Stimulated activated CD8-positive, alpha-beta memory T cell treated with anti-CD3 and anti-CD28 coated beads, Interleukin-7, amount 100 ng/mL, for 4 hours (primary cell): ENCODE data around the gene POC5.
"Not testable (repeated sequence)": the region's sequence is repeated elsewhere in the genome, so short reads cannot be mapped to it uniquely, and the experiment has no call there.

Experiments used
- DNase-seq, 2 donors: peaks; one replicate each; pipeline ENCODE4 v3.0.0-alpha.2; 2020; ENCODE audit warnings: low read depth in 2 of 2

The POC5 gene

GRCh38 chr5:75717082-75717922 lies at the start of gene POC5:
Gene POC5 (minus strand): TSS chr5:75717437. CDS start chr5:75712937, 4,500 bp downstream.
- peak; percentile 95 to 97 for DNase-seq

GRCh38 chr5:75758116-75758515 lies 40.9 kb upstream of the POC5 start:
- no peak for DNase-seq

- no peak for DNase-seq
Measured at GRCh38 chr5:75756981-75757380, 39.7 kb upstream of the POC5 start.

- no peak for DNase-seq
Measured at GRCh38 chr5:75756211-75756610, 39.0 kb upstream of the POC5 start.

DNA sequence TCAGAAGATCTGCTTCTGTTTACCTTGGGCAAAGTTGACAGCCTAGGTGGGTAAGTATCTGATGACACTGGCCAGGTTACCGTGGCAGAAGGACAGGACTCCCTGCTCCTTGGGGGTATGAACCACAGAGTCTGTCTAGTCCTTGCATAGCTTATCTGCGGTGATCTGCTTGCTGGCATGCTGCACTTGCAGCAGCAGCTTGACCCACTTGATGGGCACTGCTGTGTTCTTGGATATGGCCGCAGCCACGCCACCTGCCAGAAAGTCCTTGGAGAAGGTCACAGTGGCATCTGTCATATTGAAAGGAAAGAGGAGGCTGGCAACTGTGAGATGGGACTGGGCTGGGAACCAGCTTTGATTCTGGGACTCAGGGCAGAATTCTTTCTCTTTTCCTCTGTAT lies 35.9 kb upstream of the POC5 start:
- DNase-seq: no peak

DNA sequence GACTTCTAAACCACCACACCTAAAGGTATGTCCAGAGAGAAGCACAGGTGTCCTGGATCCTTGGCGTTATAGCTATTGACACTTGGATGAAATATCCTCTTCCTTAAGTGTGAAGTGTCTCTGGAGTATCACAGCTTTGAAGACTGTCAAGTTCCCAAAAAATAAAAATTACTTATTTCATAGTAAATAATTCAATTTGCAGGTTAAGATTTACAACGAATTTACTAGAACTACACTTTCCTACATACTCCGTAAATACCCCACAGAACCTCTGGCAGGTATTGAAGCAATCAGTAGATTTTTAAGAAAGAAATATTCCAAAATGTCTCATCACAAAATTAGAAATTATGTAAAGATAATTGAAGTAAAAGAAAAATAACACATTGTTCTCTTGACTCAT lies 27.1 kb upstream of the POC5 start:
- DNase-seq: no peak

DNA sequence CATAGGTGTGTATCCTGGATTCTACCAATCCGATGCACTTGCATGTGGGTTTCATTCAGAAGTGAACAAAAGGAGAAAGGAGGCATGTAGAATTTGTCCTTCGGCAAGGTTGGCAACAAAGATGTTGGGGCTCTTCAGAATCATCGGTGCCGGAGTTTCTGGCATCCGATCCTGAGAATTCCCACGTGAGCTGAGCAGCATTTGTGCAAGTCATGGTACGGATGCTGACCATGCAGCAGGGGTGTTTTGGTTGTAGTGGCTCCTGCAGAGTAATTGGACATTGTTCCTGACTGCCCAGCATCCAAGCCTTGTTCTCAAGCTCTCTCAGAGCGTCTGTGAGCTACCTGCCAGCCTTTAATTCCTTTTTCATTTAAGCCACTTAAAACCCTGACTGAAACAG lies 19.0 kb upstream of the POC5 start:
- no peak for DNase-seq

GRCh38 chr5:75734913-75735789 lies 17.9 kb upstream of the POC5 start:
- no peak for DNase-seq

- no peak for DNase-seq
Measured at GRCh38 chr5:75733767-75734166, 16.5 kb upstream of the POC5 start.

- DNase-seq: not testable (repeated sequence)
Measured at GRCh38 chr5:75731515-75731914, 14.3 kb upstream of the POC5 start.

- no peak for DNase-seq
Measured at GRCh38 chr5:75729321-75729720, 12.1 kb upstream of the POC5 start.

- no peak for DNase-seq
Measured at GRCh38 chr5:75727931-75728330, 10.7 kb upstream of the POC5 start.

DNA sequence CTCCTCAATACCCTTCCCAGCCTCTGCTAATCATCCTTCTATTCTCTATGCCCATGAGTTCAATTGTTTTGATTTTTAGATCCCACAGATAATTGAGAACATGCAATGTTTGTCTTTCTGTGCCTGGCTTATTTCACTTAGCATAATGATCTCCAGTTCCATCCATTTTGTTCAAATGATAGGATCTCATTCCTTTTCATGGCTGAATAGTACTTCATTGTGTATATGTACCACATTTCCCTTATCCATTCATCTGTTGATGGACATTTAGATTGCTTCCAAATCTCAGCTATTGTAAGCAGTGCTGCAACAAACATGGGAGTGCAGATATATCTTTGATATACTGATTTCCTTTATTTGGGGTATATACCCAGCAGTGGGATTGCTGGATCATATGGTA lies 9.0 kb upstream of the POC5 start:
- DNase-seq: not testable (repeated sequence)

DNA sequence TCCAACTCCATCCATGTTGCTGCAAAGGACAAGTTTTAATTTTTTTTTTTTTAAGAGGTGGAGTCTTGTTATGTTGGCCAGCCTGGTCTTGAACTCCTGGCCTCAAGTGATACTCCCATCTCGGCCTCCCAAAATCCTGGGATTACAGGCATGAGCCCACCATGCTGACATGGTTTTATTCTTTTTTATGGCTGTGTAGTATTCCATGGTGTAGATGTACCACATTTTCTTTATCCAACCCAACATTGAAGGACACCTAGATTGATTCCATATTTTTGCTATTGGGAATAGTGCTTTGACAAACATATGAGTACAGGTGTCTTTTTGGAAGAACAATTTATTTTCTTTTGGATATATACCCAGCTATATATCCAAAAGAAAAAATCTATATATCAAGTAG lies 6.1 kb upstream of the POC5 start:
- DNase-seq: no peak

GRCh38 chr5:75721573-75721972 lies 4.3 kb upstream of the POC5 start:
- no peak for DNase-seq

DNA sequence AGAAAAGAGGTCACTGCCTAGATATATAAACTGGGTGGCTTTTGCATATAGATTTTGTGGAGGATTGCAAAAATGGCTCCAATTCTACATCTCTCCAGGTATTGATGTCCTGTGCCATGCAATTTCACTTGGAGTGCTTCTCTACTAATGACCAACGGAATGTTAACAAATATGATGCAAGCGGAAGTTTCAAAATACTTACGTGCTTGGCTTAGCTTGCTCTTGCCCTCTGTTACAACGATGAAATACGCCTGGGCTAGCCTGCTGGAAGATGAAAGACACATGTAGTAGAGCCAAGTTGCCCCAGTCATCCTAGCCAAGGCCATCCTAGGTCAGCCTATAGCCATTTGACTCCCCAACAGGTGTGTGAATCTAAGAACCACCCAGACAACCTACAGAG lies 3.6 kb upstream of the POC5 start:
- no peak for DNase-seq

GRCh38 chr5:75716715-75717081 lies 539 bp downstream of the POC5 start:
- DNase-seq: no peak

DNA sequence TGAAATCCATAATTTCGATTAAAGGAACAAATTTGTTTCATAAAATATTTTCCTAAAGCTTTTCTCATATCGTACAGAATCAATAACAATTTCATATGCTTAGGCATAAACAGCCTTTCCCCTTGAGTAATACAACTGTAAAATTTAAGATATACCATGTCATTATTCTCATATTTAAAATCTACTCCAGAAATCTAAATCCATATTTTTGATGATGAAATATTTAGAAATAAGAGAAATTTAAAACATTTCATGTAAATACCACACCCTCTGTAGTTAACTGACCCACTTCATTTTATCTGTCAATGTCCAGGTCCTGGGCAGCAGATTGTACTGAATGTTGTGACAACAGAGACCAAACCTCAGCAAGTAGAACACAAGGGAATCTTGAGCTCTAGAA lies 5.1 kb downstream of the POC5 start:
- DNase-seq: no peak

- DNase-seq: no peak
Measured at GRCh38 chr5:75711151-75711550, 6.1 kb downstream of the POC5 start.

GRCh38 chr5:75710637-75711036 lies 6.6 kb downstream of the POC5 start:
- no peak for DNase-seq

- no peak for DNase-seq
Measured at GRCh38 chr5:75707911-75708509, 9.2 kb downstream of the POC5 start.

DNA sequence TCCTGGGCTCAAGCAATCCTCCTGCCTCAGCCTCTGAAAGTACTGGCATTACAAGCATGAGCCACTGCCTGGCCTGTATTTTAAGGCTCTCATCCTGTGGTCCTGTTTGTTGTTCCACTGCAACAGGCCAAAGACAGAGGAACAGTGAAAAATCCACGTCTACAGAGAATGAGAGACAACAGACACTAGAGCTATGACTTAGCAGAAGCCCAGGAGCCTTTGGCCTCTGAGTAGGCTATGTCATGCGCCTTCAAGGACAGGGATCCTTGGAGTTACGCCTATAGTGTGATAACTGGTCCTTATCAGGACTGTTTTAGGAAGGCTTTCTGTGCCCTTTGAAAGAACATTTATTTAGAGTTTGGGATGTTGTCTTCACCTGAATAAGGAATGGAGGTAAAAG lies 10.5 kb downstream of the POC5 start:
- DNase-seq: no peak

DNA sequence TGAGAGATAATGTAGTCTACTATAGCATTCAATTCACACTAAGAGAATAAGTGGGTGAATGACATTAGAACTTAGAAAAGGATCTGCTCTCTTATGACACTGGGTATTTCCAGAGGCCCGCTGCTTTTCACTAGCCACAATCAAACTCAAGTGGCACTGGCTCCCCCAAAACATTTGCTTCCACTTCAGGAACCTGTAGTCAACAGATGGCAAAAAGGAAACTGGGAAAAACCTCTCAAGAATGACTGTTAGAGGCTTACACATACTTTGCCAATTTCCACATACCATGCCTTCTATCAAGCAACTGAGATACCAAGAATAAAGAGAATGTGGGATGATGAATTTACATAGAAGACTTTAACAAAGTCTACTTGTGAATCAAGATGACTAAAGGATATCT lies 11.2 kb downstream of the POC5 start:
- no peak for DNase-seq
